Measurements from ENCODE around the gene C5orf15.

DNA sequence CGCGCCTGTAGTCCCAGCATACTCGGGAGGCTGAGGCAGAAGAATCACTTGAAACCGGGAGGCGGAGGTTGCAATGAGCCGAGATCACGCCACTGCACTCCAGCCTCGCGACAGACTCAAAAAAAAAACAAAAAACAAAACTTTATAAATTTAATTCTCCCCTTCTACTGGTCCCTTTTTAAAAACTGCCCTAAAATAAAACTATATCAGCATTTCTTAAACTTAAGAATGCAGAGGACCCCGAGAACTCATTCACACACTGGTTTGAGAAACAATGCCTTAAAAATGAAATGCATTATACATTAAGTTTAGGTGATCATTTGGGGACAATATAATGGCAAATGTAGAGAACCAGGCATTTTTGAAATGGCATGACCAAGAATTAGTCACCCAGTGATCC lies 2.3 kb downstream of the C5orf15 start:
- TF ChIP-seq, protein P1, sequence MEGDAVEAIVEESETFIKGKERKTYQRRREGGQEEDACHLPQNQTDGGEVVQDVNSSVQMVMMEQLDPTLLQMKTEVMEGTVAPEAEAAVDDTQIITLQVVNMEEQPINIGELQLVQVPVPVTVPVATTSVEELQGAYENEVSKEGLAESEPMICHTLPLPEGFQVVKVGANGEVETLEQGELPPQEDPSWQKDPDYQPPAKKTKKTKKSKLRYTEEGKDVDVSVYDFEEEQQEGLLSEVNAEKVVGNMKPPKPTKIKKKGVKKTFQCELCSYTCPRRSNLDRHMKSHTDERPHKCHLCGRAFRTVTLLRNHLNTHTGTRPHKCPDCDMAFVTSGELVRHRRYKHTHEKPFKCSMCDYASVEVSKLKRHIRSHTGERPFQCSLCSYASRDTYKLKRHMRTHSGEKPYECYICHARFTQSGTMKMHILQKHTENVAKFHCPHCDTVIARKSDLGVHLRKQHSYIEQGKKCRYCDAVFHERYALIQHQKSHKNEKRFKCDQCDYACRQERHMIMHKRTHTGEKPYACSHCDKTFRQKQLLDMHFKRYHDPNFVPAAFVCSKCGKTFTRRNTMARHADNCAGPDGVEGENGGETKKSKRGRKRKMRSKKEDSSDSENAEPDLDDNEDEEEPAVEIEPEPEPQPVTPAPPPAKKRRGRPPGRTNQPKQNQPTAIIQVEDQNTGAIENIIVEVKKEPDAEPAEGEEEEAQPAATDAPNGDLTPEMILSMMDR (IDR thresholded peaks at IDR 0.05; ENCODE audit: insufficient read depth, low read length) = no peak
- no peak for TF ChIP-seq POLR2AphosphoS5 (IDR thresholded peaks at IDR 0.05; ENCODE audit: low read depth)
- TF ChIP-seq, protein P2, sequence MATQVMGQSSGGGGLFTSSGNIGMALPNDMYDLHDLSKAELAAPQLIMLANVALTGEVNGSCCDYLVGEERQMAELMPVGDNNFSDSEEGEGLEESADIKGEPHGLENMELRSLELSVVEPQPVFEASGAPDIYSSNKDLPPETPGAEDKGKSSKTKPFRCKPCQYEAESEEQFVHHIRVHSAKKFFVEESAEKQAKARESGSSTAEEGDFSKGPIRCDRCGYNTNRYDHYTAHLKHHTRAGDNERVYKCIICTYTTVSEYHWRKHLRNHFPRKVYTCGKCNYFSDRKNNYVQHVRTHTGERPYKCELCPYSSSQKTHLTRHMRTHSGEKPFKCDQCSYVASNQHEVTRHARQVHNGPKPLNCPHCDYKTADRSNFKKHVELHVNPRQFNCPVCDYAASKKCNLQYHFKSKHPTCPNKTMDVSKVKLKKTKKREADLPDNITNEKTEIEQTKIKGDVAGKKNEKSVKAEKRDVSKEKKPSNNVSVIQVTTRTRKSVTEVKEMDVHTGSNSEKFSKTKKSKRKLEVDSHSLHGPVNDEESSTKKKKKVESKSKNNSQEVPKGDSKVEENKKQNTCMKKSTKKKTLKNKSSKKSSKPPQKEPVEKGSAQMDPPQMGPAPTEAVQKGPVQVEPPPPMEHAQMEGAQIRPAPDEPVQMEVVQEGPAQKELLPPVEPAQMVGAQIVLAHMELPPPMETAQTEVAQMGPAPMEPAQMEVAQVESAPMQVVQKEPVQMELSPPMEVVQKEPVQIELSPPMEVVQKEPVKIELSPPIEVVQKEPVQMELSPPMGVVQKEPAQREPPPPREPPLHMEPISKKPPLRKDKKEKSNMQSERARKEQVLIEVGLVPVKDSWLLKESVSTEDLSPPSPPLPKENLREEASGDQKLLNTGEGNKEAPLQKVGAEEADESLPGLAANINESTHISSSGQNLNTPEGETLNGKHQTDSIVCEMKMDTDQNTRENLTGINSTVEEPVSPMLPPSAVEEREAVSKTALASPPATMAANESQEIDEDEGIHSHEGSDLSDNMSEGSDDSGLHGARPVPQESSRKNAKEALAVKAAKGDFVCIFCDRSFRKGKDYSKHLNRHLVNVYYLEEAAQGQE (IDR thresholded peaks at IDR 0.05; ENCODE audit: insufficient replicate concordance, low read depth) = no peak
- TF ChIP-seq SPI1 (IDR thresholded peaks at IDR 0.05; ENCODE audit: borderline replicate concordance, low read depth) = no peak

Measured in HL-60 (cell line).